Fibroblast of the aortic adventitia (primary cell): ENCODE data around the gene TBC1D22A. TPM values are rescaled to one million over a fixed set of nuclear protein-coding genes. Genes with fewer than 3 reads are reported as not detected.

Experiments used
- DNase-seq: peaks from one replicate; pipeline ENCODE4 v3.0.0-alpha.2; 2010; ENCODE audit warnings: low read depth
- H3K4me3 ChIP-seq: 2 replicates; pipeline ENCODE4 v1.5.1; 2011; ENCODE audit warnings: low read depth, mild to moderate bottlenecking, control low read depth, low read length, moderate library complexity
- total RNA-seq: library from RNA; depleted of rRNA; stranded (reverse); fragments of >200 nt; gene quantifications from 2 replicates; pipeline ENCODE4 v1.2.3, GENCODE V29; 2012; ENCODE audit warnings: low replicate concordance
- TF ChIP-seq, protein P1 (sequence below): IDR thresholded peaks from 2 replicates; pipeline ENCODE4 v1.5.1; 2011; ENCODE audit warnings: mild to moderate bottlenecking, low read length, control low read depth, inconsistent platforms; ENCODE audit not compliant: insufficient read depth

The TBC1D22A gene
- total RNA-seq, 1 donor = 13.8 TPM

DNA sequence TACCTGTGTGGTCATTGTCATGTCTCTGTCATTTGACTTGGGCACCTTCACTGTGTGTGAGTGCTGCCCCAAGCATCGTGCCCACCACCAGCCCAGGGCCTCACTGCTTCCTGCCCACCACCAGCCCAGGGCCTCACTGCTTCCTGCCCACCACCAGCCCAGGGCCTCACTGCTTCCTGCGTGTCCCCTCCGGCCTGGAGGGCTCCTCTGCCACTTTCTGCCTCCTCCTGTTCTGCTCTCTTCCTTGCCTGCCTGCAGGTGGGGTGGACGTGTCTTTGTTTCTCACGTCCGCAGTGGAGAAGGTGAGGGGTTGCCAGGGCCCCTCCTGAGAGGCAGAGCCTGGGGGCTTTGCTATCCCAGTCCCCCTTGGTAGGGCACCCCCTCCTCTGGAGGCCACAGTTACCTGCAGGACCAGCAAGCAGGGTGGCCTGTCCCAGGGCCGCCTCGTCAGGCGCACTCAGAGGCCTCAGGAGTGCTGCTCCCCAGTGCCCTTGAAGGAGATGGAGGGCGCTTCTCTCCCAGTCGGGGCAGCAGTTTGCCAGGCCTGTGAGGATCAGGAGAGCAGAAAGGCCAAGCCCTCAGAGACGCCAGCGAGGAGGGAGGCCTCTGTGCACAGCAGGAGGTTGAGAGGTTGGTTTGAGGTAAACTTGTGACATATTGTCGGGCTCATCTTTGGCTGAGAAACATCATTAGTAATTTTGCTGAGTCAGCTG, 290.7 kb downstream of the TBC1D22A start:
- no peak for DNase-seq
- TF ChIP-seq, protein P1, sequence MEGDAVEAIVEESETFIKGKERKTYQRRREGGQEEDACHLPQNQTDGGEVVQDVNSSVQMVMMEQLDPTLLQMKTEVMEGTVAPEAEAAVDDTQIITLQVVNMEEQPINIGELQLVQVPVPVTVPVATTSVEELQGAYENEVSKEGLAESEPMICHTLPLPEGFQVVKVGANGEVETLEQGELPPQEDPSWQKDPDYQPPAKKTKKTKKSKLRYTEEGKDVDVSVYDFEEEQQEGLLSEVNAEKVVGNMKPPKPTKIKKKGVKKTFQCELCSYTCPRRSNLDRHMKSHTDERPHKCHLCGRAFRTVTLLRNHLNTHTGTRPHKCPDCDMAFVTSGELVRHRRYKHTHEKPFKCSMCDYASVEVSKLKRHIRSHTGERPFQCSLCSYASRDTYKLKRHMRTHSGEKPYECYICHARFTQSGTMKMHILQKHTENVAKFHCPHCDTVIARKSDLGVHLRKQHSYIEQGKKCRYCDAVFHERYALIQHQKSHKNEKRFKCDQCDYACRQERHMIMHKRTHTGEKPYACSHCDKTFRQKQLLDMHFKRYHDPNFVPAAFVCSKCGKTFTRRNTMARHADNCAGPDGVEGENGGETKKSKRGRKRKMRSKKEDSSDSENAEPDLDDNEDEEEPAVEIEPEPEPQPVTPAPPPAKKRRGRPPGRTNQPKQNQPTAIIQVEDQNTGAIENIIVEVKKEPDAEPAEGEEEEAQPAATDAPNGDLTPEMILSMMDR = no peak
- no peak overlapping the region for H3K4me3 ChIP-seq

DNA sequence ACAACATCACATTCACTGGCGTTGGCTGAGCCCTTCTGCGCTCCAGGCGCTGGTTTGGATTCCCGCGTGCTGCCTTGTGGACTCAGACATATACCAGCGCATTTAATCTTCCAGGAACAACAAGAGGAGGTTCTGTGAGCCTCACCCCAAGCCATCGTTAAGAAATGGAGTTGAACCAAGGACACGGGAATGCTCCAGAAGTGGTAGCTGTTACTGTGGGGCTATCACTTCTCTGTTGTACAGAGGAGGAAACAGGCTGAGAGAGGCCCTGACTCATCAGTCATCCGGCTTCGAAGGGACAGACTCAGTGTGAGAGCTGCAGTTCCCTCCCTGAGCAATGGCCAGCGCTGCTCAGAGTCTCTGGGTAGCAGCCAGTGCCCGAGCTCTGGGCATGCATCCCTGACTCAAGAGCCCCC, 291.3 kb downstream of the TBC1D22A start:
- TF ChIP-seq, protein P1 = no peak
- DNase-seq = peak; percentile 17
- no peak overlapping the region for H3K4me3 ChIP-seq

DNA sequence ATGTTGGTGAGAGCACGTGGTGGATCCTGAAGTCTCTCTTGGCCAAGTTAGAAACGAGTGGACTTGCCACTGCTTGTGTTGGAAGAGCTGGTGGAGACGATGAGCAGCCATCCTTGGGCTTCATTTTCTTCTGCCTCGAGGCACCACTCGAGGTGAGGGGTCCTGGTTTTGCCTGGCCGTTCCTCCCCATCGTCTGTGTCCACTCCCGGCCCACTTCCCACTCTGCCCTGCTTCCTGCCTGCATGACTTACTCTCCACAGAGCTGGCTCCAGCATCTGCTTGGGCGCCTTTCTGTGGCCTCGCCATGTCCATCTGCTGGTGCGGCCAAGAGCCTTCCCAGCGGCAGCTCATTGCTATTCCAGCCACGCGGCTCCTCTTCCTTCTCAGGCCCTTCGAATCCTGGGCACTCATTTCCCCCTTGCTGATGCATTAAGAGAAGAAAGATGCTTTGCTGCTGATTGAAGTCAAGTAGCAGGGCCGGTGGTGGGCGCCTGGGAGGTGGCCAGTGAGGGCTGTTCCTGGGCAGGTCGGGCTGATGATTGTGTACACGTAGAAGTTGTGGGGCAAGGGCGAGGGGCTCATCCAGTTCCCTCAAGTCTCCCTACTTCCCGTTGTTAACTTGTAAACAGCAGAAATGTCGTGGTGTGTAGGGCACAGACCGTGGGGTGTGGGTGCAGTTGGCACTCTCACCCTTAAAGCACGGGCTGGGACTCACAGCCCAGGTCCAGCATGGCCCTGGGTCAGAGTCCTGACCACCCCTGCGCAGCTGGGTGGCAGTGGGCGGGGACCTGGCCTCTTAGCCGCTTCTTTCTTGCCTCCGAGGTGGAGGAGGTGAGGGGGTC, 292.0 kb downstream of the TBC1D22A start:
- no peak for DNase-seq
- no peak overlapping the region for H3K4me3 ChIP-seq
- TF ChIP-seq, protein P1 = no peak

DNA sequence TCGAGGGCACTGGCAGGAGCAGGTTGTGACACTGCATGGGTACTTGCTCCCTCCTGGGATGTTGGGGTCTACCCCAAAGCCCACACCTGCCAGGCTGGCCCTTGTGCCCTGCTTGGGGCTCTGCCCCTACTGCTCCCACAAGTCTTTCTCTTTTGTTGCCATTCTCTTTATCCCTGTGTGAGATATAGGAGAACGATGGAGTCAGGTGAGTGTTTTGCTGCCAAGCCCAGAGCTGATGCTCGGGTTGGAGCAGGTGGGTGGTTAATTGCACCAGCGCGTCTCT, 292.6 kb downstream of the TBC1D22A start:
- TF ChIP-seq, protein P1 = no peak
- no peak overlapping the region for H3K4me3 ChIP-seq
- no peak for DNase-seq

DNA sequence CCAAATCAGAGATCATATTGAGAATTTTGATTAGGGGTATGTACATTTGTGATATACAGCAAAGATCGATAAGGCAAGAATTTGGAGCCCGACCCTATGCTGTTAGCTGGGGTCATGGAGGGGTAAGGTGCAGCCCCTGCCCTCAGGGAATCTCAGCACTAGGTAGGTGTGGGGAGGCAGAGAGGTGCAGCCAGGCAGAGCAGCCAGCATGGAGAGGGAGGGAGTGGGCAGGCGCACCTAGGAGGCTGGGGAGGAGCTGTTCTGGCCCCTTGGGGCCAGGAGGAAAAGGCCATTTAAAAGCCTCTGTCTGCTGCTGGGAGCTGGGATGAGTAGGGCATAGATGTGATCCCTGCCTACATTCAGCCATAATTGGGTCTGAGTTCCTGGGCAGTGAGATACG, 293.0 kb downstream of the TBC1D22A start:
- TF ChIP-seq, protein P1 = no peak
- H3K4me3 ChIP-seq = no peak overlapping the region
- no peak for DNase-seq

DNA sequence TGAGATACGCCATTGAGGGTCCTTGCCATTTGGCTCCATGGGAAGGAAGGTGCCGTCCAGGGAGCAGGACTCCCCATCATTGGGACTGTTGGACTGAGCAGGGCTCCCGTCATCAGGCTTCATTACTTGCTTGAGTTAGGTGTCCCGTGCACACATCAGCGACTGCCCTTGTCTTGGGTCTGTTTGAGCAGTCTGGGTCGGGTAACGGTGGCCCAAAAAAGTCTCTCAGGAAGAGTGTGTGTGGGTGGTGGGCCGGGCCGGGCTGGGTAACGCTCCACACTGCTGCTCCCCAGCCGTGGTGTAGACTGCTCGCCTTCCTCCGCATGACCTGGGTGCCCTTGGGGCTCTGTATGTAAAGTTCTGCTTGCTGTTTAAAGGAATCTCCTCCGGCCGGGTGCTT, 293.5 kb downstream of the TBC1D22A start:
- TF ChIP-seq, protein P1 = no peak
- DNase-seq = no peak

More for the DNA sequence above, 293.5 kb downstream of the TBC1D22A start:
- no peak overlapping the region for H3K4me3 ChIP-seq
